Measurements from ENCODE around the gene MSMB. TPM values are rescaled to one million over a fixed set of nuclear protein-coding genes. Genes with fewer than 3 reads are reported as not detected.
"Not testable (repeated sequence)": the region's sequence is repeated elsewhere in the genome, so short reads cannot be mapped to it uniquely, and the experiment has no call there.

The MSMB gene
- total and polyA plus RNA-seq, 7 donors, result not detected

GRCh38 chr10:46062723-46063428 is 16.8 kb upstream of the MSMB start:
- intact Hi-C loops (cut with DNase I), result no loop called here
- no peaks in the 10 kb centered on the region for H3K9me3 ChIP-seq
- WGBS, 2 donors, result 82 to 88% methylated on average over 14 of the region's 14 CpGs
- H3K36me3 ChIP-seq, result no peaks in the 10 kb centered on the region
- no peaks in the 10 kb centered on the region for H3K4me1 ChIP-seq
- H3K4me3 ChIP-seq, result no peak overlapping the region
- H3K27ac ChIP-seq, result no peak overlapping the region
- no peak for TF ChIP-seq POLR2A (IDR thresholded peaks at IDR 0.05)
- no peak for TF ChIP-seq EP300 (IDR thresholded peaks at IDR 0.05)
- TF ChIP-seq, protein P1, sequence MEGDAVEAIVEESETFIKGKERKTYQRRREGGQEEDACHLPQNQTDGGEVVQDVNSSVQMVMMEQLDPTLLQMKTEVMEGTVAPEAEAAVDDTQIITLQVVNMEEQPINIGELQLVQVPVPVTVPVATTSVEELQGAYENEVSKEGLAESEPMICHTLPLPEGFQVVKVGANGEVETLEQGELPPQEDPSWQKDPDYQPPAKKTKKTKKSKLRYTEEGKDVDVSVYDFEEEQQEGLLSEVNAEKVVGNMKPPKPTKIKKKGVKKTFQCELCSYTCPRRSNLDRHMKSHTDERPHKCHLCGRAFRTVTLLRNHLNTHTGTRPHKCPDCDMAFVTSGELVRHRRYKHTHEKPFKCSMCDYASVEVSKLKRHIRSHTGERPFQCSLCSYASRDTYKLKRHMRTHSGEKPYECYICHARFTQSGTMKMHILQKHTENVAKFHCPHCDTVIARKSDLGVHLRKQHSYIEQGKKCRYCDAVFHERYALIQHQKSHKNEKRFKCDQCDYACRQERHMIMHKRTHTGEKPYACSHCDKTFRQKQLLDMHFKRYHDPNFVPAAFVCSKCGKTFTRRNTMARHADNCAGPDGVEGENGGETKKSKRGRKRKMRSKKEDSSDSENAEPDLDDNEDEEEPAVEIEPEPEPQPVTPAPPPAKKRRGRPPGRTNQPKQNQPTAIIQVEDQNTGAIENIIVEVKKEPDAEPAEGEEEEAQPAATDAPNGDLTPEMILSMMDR (IDR thresholded peaks at IDR 0.05), result no peak
- no peak for TF ChIP-seq POLR2AphosphoS5 (IDR thresholded peaks at IDR 0.05)
- DNase-seq, result no peak
- H3K27me3 ChIP-seq, result no peaks in the 10 kb centered on the region

GRCh38 chr10:46060706-46061105 is 14.6 kb upstream of the MSMB start:
- Histone ChIP-seq H3K4me1 (no peaks in the 10 kb centered on the region), H3K9me3 (no peaks in the 10 kb centered on the region), H3K27me3 (no peaks in the 10 kb centered on the region), H3K4me3 (no peak overlapping the region), H3K36me3 (no peaks in the 10 kb centered on the region), H3K27ac (no peak overlapping the region)
- intact Hi-C loops (cut with DNase I), result no loop called here
- 82 to 87% methylated on average over 3 of the region's 3 CpGs for WGBS, 2 donors
- no peak for DNase-seq
- TF ChIP-seq, protein P1 (IDR thresholded peaks at IDR 0.05), result no peak
- TF ChIP-seq POLR2A (IDR thresholded peaks at IDR 0.05) (no peak), EP300 (IDR thresholded peaks at IDR 0.05) (no peak), POLR2AphosphoS5 (IDR thresholded peaks at IDR 0.05) (no peak)

DNA sequence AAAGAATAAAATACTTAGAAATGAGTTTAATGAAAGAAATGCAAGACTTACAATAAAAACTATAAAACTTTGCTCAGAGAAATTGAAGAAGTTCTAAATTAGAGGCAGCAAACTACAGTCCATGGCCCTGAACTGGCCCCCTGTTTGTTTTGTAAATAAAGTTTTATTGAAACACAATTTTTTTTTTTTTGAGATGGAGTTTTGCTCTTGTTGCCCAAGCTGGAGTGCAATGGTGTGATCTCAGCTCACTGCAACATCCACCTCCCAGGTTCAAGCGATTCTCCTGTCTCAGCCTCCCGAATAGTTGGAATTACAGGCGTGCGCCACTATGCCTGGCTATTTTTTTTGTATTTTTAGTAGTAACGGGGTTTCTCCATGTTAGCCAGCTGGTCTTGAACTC is 11.9 kb upstream of the MSMB start:
- 95 to 96% methylated on average over 5 of the region's 5 CpGs for WGBS, 2 donors

DNA sequence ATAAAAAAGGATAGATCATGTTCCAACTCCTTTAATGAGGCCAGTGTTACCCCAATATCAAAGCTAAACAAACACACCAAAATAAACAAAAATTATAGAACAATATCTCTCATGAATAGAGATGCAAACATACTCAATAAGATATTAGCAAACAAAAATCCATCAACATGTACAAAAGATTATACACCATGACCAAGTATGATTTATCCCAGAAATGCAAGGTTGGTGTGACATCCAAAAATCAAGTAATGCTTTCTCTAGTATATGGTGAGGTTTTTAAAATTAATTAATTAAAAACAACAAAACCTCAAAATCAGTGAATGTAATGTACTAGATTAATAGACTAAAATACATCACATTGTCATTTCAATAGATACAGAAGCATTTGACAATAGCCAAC is 11.0 kb upstream of the MSMB start:
- Histone ChIP-seq H3K36me3 (no peaks in the 10 kb centered on the region), H3K9me3 (no peaks in the 10 kb centered on the region), H3K27ac (no peak overlapping the region), H3K4me1 (no peaks in the 10 kb centered on the region), H3K4me3 (no peak overlapping the region), H3K27me3 (no peaks in the 10 kb centered on the region)
- TF ChIP-seq, protein P1 (IDR thresholded peaks at IDR 0.05), result no peak
- no peak for TF ChIP-seq EP300 (IDR thresholded peaks at IDR 0.05)
- intact Hi-C loops (cut with DNase I), result no loop called here
- no peak for DNase-seq

More for the DNA sequence above, 11.9 kb upstream of the MSMB start:
- H3K27ac ChIP-seq; H3K36me3 ChIP-seq; DNase-seq; H3K9me3 ChIP-seq; H3K27me3 ChIP-seq; H3K4me1 ChIP-seq; intact Hi-C loops (cut with DNase I); H3K4me3 ChIP-seq: not testable (repeated sequence)

DNA sequence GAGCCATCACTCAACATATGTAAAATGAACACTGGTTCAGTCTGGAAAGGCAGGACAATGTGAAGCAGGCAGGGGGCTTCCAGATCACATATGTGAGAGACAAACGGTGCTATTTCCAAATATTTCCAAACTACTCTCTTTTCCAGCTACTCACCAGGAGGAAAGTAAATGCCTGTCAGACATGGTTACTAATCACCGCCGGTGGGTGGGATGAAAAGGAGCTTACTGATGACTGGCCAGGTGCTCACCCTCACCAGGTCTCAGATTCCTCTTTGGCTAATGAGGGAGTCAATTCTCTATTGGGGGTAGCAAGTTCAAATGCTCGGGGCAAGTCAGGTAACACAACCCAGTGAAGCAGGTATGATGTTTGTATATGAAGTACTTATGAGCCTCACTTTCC is 9.7 kb upstream of the MSMB start:
- DNase-seq, result no peak
- TF ChIP-seq POLR2A (IDR thresholded peaks at IDR 0.05), result no peak
- TF ChIP-seq, protein P1 (IDR thresholded peaks at IDR 0.05), result no peak
- no peak for TF ChIP-seq POLR2AphosphoS5 (IDR thresholded peaks at IDR 0.05)
- no peak for TF ChIP-seq EP300 (IDR thresholded peaks at IDR 0.05)
- WGBS, 2 donors, result 89 to 91% methylated on average over 4 of the region's 4 CpGs

More for the DNA sequence above, 9.7 kb upstream of the MSMB start:
- Histone ChIP-seq H3K27ac (no peak overlapping the region), H3K9me3 (no peaks in the 10 kb centered on the region), H3K36me3 (no peaks in the 10 kb centered on the region), H3K27me3 (peaks cover 0 to 3% (median 0%) of the 10 kb centered on the region in 3 donors), H3K4me1 (no peaks in the 10 kb centered on the region), H3K4me3 (no peak overlapping the region)
- intact Hi-C loops (cut with DNase I), result no loop called here
